Gastroesophageal sphincter (tissue), 4 donors: Measurements from ENCODE around the gene HLA-B. TPM values are rescaled to one million over a fixed set of nuclear protein-coding genes. Genes with fewer than 3 reads are reported as not detected.

Experiments
- ATAC-seq: fragments of 150-250 bp; one replicate; pipeline ENCODE4 v1.9.1; 2016; ENCODE audit warnings: mild to moderate bottlenecking, moderate library complexity
- H3K27ac ChIP-seq, 4 donors: fragments of 200-600 bp; sonication (generic) in 3 of 4; 1 replicate in 3 of 4; 2 replicates in 1 of 4; pipeline ENCODE4 v1.5.1; 2016 to 2019
- H3K27me3 ChIP-seq: fragments of 200-600 bp; sonication (generic); one replicate; pipeline ENCODE4 v1.5.1; 2019
- H3K36me3 ChIP-seq, 2 donors: fragments of 200-600 bp; sonication (generic); one replicate each; pipeline ENCODE4 v1.5.1; 2019; ENCODE audit warnings: control low read depth in 1 of 2
- H3K4me1 ChIP-seq, 3 donors: fragments of 200-600 bp; sonication (generic); 1 replicate in 2 of 3; 2 replicates in 1 of 3; pipeline ENCODE4 v1.5.1; 2016 to 2019; ENCODE audit warnings: control low read depth in 2 of 3
- H3K4me3 ChIP-seq, 2 donors: fragments of 200-600 bp; sonication (generic); one replicate each; pipeline ENCODE4 v1.5.1; 2019; ENCODE audit warnings: mild to moderate bottlenecking in 1 of 2, moderate library complexity in 1 of 2
- H3K9me3 ChIP-seq, 3 donors: fragments of 200-600 bp; sonication (generic); one replicate each; pipeline ENCODE4 v1.5.1; 2017 to 2019; ENCODE audit warnings: control low read depth in 2 of 3
- CTCF ChIP-seq, 4 experiments: fragments of 200-600 bp in 2 of 4; fragments of 450-650 bp in 2 of 4; sonication (generic) in 1 of 4; IDR thresholded peaks; one replicate each; pipeline ENCODE4 v1.5.1; 2017 to 2019; ENCODE audit warnings: antibody characterized with exemption in 4 of 4, mild to moderate bottlenecking in 2 of 4, moderate library complexity in 2 of 4
- EP300 ChIP-seq: sonication (generic); formaldehyde crosslinking; IDR thresholded peaks from one replicate; pipeline ENCODE4 v1.6.1; 2017; ENCODE audit warnings: antibody characterized with exemption, mild to moderate bottlenecking
- POLR2A ChIP-seq, 2 donors: fragments of 450-650 bp; IDR thresholded peaks; one replicate each; pipeline ENCODE4 v1.6.1; 2017; ENCODE audit warnings: antibody characterized with exemption in 2 of 2, mild to moderate bottlenecking in 2 of 2, moderate library complexity in 1 of 2
- POLR2AphosphoS5 ChIP-seq: sonication (generic); formaldehyde crosslinking; IDR thresholded peaks from one replicate; pipeline ENCODE4 v1.6.1; 2017; ENCODE audit warnings: antibody characterized with exemption
- WGBS, 2 donors: methylation state at CpG; one replicate each; pipeline ENCODE4 v1.1.5; 2018; ENCODE audit warnings: low coverage in 1 of 2; 5-methylcytosine and 5-hydroxymethylcytosine counted together
- total RNA-seq, 4 donors: library from RNA; depleted of rRNA; stranded (reverse); fragments of >200 nt; gene quantifications; one replicate each; pipeline ENCODE4 v1.1.0, GENCODE V29; 2016

Gene HLA-B
- total RNA-seq, 4 donors from 2014 or later, result 299 to 991 (median 620) TPM

DNA sequence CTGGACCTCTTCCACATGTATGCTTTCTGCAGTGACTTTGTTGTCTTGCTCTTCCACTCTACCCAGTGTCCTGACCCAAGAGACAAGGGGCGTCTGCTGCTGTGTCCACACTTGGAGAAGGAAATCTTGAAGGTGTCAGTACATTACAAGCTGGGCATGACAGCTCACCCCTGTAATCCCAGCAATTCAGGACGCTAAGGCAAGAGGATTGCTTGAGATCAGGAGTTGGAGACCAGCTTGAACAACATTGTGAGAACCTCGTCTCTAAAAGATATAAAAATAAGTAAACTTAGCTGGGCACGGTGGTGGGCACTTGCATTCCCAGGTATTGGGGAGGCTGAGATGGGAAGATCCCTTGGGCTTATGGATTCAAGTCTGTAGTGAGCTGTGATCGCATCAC lies 5.8 kb upstream of the HLA-B start:
- 71 to 87% methylated on average over 4 of the region's 5 CpGs for WGBS, 2 donors
- Histone ChIP-seq H3K36me3 (no peaks in the 10 kb centered on the region), H3K4me3 (no peak overlapping the region), H3K27me3 (peaks cover 29% of the 10 kb centered on the region), H3K27ac (no peak overlapping the region), H3K4me1 (peaks cover 0 to 9% (median 0%) of the 10 kb centered on the region in 3 donors), H3K9me3 (no peaks in the 10 kb centered on the region)
- no peak for ATAC-seq
- no peak for TF ChIP-seq CTCF (IDR thresholded peaks at IDR 0.05)
- no peak for TF ChIP-seq POLR2AphosphoS5
- no peak for TF ChIP-seq POLR2A (IDR thresholded peaks at IDR 0.05)
- no peak for TF ChIP-seq EP300

- no peak overlapping the region for H3K4me3 ChIP-seq
- no peaks in the 10 kb centered on the region for H3K9me3 ChIP-seq
- peaks cover 0 to 7% of the 10 kb centered on the region in 2 donors for H3K36me3 ChIP-seq
- ATAC-seq, result no peak
- 42 to 64% methylated on average over 1 of the region's 1 CpG for WGBS, 2 donors
- H3K27me3 ChIP-seq, result peaks cover 13% of the 10 kb centered on the region
- TF ChIP-seq POLR2A (IDR thresholded peaks at IDR 0.05), result no peak
- no peak for TF ChIP-seq CTCF (IDR thresholded peaks at IDR 0.05)
- no peak for TF ChIP-seq EP300
- no peak for TF ChIP-seq POLR2AphosphoS5
- peaks cover 0 to 14% (median 5%) of the 10 kb centered on the region in 3 donors for H3K4me1 ChIP-seq
- no peak overlapping the region for H3K27ac ChIP-seq
Measured at GRCh38 chr6:31359581-31359980, 2.6 kb upstream of the HLA-B start.

- no peak overlapping the region for H3K4me3 ChIP-seq
- H3K27ac ChIP-seq, result no peak overlapping the region
- peaks cover 0 to 20% of the 10 kb centered on the region in 2 donors for H3K36me3 ChIP-seq
- 60 to 67% methylated on average over 4 of the region's 4 CpGs for WGBS, 2 donors
- ATAC-seq, result no peak
- peaks cover 0 to 20% (median 5%) of the 10 kb centered on the region in 3 donors for H3K4me1 ChIP-seq
- TF ChIP-seq POLR2A (IDR thresholded peaks at IDR 0.05) (no peak), CTCF (IDR thresholded peaks at IDR 0.05) (no peak), EP300 (no peak), POLR2AphosphoS5 (no peak)
- no peaks in the 10 kb centered on the region for H3K9me3 ChIP-seq
- H3K27me3 ChIP-seq, result peaks cover 9% of the 10 kb centered on the region
Measured at GRCh38 chr6:31358302-31358701, 1.3 kb upstream of the HLA-B start.

- WGBS, 2 donors, result 24 to 53% methylated on average over 6 of the region's 6 CpGs
- no peak for TF ChIP-seq POLR2AphosphoS5
- TF ChIP-seq EP300, result no peak
- TF ChIP-seq POLR2A (IDR thresholded peaks at IDR 0.05), result no peak
- TF ChIP-seq CTCF (IDR thresholded peaks at IDR 0.05), result no peak
- Histone ChIP-seq H3K36me3 (peaks cover 0 to 22% of the 10 kb centered on the region in 2 donors), H3K4me3 (peak overlapping the region in 1 of 2 donors; percentile 58), H3K27me3 (peaks cover 7% of the 10 kb centered on the region), H3K9me3 (no peaks in the 10 kb centered on the region), H3K27ac (peak overlapping the region in 1 of 4 donors; percentile 84), H3K4me1 (peaks cover 0 to 20% (median 5%) of the 10 kb centered on the region in 3 donors)
- no peak for ATAC-seq
Measured at GRCh38 chr6:31357886-31358285, 907 bp upstream of the HLA-B start.

- WGBS, 2 donors, result no CpG with 5 or more reads among the region's 83 CpGs
- H3K4me1 ChIP-seq, result peaks cover 0 to 20% (median 5%) of the 10 kb centered on the region in 3 donors
- H3K4me3 ChIP-seq, result peak overlapping the region; percentile 58 to 66
- no peaks in the 10 kb centered on the region for H3K9me3 ChIP-seq
- ATAC-seq, result peak; percentile 75
- no peak for TF ChIP-seq POLR2AphosphoS5
- TF ChIP-seq POLR2A (IDR thresholded peaks at IDR 0.05), result no peak
- TF ChIP-seq EP300, result no peak
- TF ChIP-seq CTCF (IDR thresholded peaks at IDR 0.05), result no peak
- H3K27ac ChIP-seq, result peak overlapping the region; percentile 81 to 84 (median 82)
- no peaks in the 10 kb centered on the region for H3K27me3 ChIP-seq
- peaks cover 0 to 22% of the 10 kb centered on the region in 2 donors for H3K36me3 ChIP-seq
Measured at GRCh38 chr6:31356216-31356945, 598 bp downstream of the HLA-B start.
